Ascending aorta (tissue), 2 donors: ENCODE results near the gene RNF11. TPM values are rescaled to one million over a fixed set of nuclear protein-coding genes. Genes with fewer than 3 reads are reported as not detected.

ENCODE experiments used
- DNase-seq, 2 donors: peaks; one replicate each; pipeline ENCODE4 v3.0.0-alpha.2; 2019; ENCODE audit warnings: low spot score in 2 of 2
- H3K27ac ChIP-seq, 2 donors: fragments of 200-600 bp; sonication (generic); one replicate each; pipeline ENCODE4 v1.5.1; 2016 to 2017; ENCODE audit warnings: mild to moderate bottlenecking in 1 of 2
- H3K27me3 ChIP-seq: fragments of 200-600 bp; sonication (generic); one replicate; pipeline ENCODE4 v1.5.1; 2017
- H3K36me3 ChIP-seq, 2 donors: fragments of 200-600 bp; sonication (generic); one replicate each; pipeline ENCODE4 v1.5.1; 2016
- H3K4me1 ChIP-seq, 2 donors: fragments of 200-600 bp; sonication (generic); one replicate each; pipeline ENCODE4 v1.5.1; 2016 to 2017; ENCODE audit warnings: mild to moderate bottlenecking in 1 of 2
- H3K4me3 ChIP-seq, 2 donors: fragments of 200-600 bp; sonication (generic); one replicate each; pipeline ENCODE4 v1.5.1; 2016 to 2017; ENCODE audit warnings: mild to moderate bottlenecking in 1 of 2
- H3K9me3 ChIP-seq, 2 donors: fragments of 200-600 bp; sonication (generic); one replicate each; pipeline ENCODE4 v1.5.1; 2016
- CTCF ChIP-seq, 3 experiments: fragments of 200-600 bp in 2 of 3; fragments of 450-650 bp in 1 of 3; sonication (generic) in 2 of 3; IDR thresholded peaks; one replicate each; pipeline ENCODE4 v1.5.1; 2016 to 2019; ENCODE audit warnings: antibody characterized with exemption in 3 of 3, mild to moderate bottlenecking in 1 of 3, moderate library complexity in 1 of 3
- intact Hi-C: fragments of 100-400 bp; cut with DNase I; formaldehyde crosslinking; loops from one replicate; pipeline ENCODE4 v1.15.1; 2023
- total RNA-seq: library from RNA; depleted of rRNA; stranded (reverse); fragments of >200 nt; gene quantifications from one replicate; pipeline ENCODE4 v1.1.0, GENCODE V29; 2016

RNF11 gene
- total RNA-seq, 1 donor from 2014 or later = 56.9 TPM

- H3K27ac ChIP-seq = no peak overlapping the region
- H3K27me3 ChIP-seq = no peaks in the 10 kb centered on the region
- TF ChIP-seq CTCF (IDR thresholded peaks at IDR 0.05) = no peak
- H3K9me3 ChIP-seq = no peaks in the 10 kb centered on the region
- intact Hi-C loops = loop anchor here (10.0 kb wide), 1 partner anchor 329 kb away; the partner anchor contains the start of gene FAF1
- no peak overlapping the region for H3K4me3 ChIP-seq
- no peaks in the 10 kb centered on the region for H3K36me3 ChIP-seq
- DNase-seq = no peak
- H3K4me1 ChIP-seq = peaks cover 0 to 5% of the 10 kb centered on the region in 2 donors
Measured at GRCh38 chr1:51293898-51294515, 57.9 kb downstream of the RNF11 start.

GRCh38 chr1:51294566-51295184 lies 58.6 kb downstream of the RNF11 start:
- intact Hi-C loops = loop anchor here (10.0 kb wide), 1 partner anchor 330 kb away; the partner anchor contains the start of gene FAF1
- peak in 1 of 2 donors; percentile 58 for DNase-seq

GRCh38 chr1:51295926-51296325 lies 59.9 kb downstream of the RNF11 start:
- TF ChIP-seq CTCF (IDR thresholded peaks at IDR 0.05) = no peak

More at GRCh38 chr1:51294566-51295184, 58.6 kb downstream of the RNF11 start:
- H3K9me3 ChIP-seq = no peaks in the 10 kb centered on the region
- no peaks in the 10 kb centered on the region for H3K27me3 ChIP-seq
- H3K4me1 ChIP-seq = peaks cover 0 to 5% of the 10 kb centered on the region in 2 donors
- no peak overlapping the region for H3K27ac ChIP-seq
- no peaks in the 10 kb centered on the region for H3K36me3 ChIP-seq
- TF ChIP-seq CTCF (IDR thresholded peaks at IDR 0.05) = no peak
- H3K4me3 ChIP-seq = no peak overlapping the region

GRCh38 chr1:51296383-51297357 lies 60.6 kb downstream of the RNF11 start:
- H3K36me3 ChIP-seq = no peaks in the 10 kb centered on the region
- H3K9me3 ChIP-seq = no peaks in the 10 kb centered on the region
- H3K4me3 ChIP-seq = peak overlapping the region; percentile 57 to 71
- DNase-seq = peak in 1 of 2 donors; percentile 91
- TF ChIP-seq CTCF (IDR thresholded peaks at IDR 0.05) = peak; percentile 89 to 99 (median 99)
- peak overlapping the region; percentile 14 to 43 for H3K27ac ChIP-seq
- H3K27me3 ChIP-seq = no peaks in the 10 kb centered on the region
- intact Hi-C loops = loop anchor here (2.0 to 10.0 kb wide), 4 partner anchors 60 to 520 kb away; partner anchors contain the start of genes FAF1 and RNF11
- peaks cover 0 to 5% of the 10 kb centered on the region in 2 donors for H3K4me1 ChIP-seq

More at GRCh38 chr1:51295926-51296325, 59.9 kb downstream of the RNF11 start:
- DNase-seq = no peak
- peaks cover 0 to 5% of the 10 kb centered on the region in 2 donors for H3K4me1 ChIP-seq
- intact Hi-C loops = loop anchor here (2.0 to 10.0 kb wide), 4 partner anchors 59 to 519 kb away; partner anchors contain the start of genes FAF1 and RNF11
- no peaks in the 10 kb centered on the region for H3K27me3 ChIP-seq
- no peak overlapping the region for H3K4me3 ChIP-seq
- no peaks in the 10 kb centered on the region for H3K9me3 ChIP-seq
- H3K36me3 ChIP-seq = no peaks in the 10 kb centered on the region
- H3K27ac ChIP-seq = peak overlapping the region in 1 of 2 donors; percentile 14
